ENCODE data around the gene SFXN4. TPM values are rescaled to one million over a fixed set of nuclear protein-coding genes. Genes with fewer than 3 reads are reported as not detected.
"Not testable (repeated sequence)": the region's sequence is repeated elsewhere in the genome, so short reads cannot be mapped to it uniquely, and the experiment has no call there.

SFXN4 gene
- total and polyA plus RNA-seq, 10 donors, result 13.3 to 68.3 (median 24.8) TPM

DNA sequence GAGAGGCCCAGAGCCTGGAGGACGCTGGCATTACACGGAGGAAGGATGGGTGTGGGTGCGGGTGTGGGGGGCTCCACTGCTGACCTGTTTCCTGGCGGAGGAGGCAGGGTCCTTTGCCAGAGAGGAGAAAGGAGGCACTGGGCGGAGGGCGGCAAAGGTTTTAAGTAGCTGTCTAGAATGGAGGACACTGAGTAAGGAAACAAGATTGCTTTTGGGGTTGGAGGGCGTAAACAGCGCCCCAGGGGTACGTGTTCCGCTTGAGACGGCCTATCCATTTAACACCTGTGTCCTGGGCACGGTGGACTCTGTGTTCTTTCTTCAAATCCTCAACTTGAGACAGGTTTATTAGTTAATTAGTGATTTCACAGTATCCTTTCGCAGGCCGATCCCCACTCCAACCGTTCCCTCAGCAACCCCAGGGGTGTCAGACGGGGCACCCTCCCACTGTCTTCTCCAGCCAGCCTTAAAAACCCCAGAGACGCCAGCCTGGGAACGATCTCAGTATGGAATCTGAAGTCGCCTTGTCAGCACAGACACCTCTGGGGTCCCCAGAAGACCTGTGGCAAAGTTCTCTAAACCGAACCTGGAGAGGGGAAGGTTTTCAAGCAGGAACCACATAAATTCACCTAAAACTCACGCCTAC is 24.8 kb downstream of the SFXN4 start:
- peaks cover 0 to 23% (median 10%) of the 10 kb centered on the region in 6 donors for H3K4me1 ChIP-seq
- WGBS, 5 donors, result 80 to 91% (median 85%) methylated on average over 21 of the region's 21 CpGs
- peaks cover 0 to 53% (median 14%) of the 10 kb centered on the region in 6 donors for H3K36me3 ChIP-seq

DNA sequence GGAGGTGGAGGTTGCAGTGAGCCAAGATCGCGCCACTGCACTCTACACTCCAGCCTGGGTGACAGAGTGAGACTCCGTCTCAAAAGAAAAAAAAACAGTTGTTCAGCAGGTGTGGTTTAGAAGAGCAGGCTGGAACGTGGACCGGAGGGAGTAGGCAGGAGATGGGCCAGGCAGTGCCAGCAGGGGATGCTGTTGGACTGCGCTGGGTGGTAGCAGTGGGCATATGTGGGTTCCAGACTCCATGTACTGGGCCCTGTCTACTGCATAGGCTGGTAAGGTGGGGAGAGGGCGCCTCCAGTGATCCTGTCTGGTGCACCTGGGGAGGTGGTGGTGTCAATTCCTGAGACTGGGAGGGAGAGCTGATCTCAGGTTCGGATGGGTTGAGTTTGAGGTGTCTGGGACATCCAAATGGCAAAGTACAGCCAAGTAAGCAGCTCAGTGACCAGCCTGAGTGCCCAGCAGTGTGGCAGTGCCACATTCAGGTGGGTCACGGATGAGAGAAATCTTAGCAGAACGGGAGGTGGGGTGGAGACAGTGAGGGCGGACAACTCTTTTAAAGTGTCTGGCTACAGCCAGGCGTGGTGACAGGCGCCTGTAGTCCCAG is 25.9 kb downstream of the SFXN4 start:
- peak; percentile 88 for DNase-seq
- Histone ChIP-seq H3K27ac (peak overlapping the region in 5 of 8 donors; percentile 7 to 71 (median 60)), H3K9me3 (no peaks in the 10 kb centered on the region), H3K27me3 (replicated peaks in 1 of 7) (no peaks in the 10 kb centered on the region), H3K4me1 (peaks cover 0 to 34% (median 15%) of the 10 kb centered on the region in 6 donors), H3K36me3 (peaks cover 0 to 46% (median 9%) of the 10 kb centered on the region in 6 donors), H3K4me3 (no peak overlapping the region)
- TF ChIP-seq CTCF (IDR thresholded peaks at IDR 0.05 in 8 of 11, conservative IDR thresholded peaks at IDR 0.05 in 3 of 11) (peak; percentile 18 to 72 (median 57)), POLR2AphosphoS5 (IDR thresholded peaks at IDR 0.05) (peak; percentile 41 to 42 (median 42)), POLR2A (IDR thresholded peaks at IDR 0.05) (no peak)
- intact Hi-C loops (cut with DNase I; ENCODE audit: low total_unique reads), result no loop called here
- 78 to 84% (median 81%) methylated on average over 13 of the region's 13 CpGs for WGBS, 5 donors

More for the DNA sequence above, 24.8 kb downstream of the SFXN4 start:
- no peak for TF ChIP-seq POLR2A (IDR thresholded peaks at IDR 0.05)
- TF ChIP-seq POLR2AphosphoS5 (IDR thresholded peaks at IDR 0.05), result no peak
- no peak for TF ChIP-seq CTCF (IDR thresholded peaks at IDR 0.05 in 8 of 11, conservative IDR thresholded peaks at IDR 0.05 in 3 of 11)
- peak overlapping the region in 5 of 8 donors; percentile 7 to 71 (median 60) for H3K27ac ChIP-seq
- H3K9me3 ChIP-seq, result no peaks in the 10 kb centered on the region
- no peaks in the 10 kb centered on the region for H3K27me3 ChIP-seq (replicated peaks in 1 of 7)
- DNase-seq, result no peak
- intact Hi-C loops (cut with DNase I; ENCODE audit: low total_unique reads), result no loop called here
- no peak overlapping the region for H3K4me3 ChIP-seq

GRCh38 chr10:119138346-119139306 is 26.9 kb downstream of the SFXN4 start:
- intact Hi-C loops (cut with DNase I; ENCODE audit: low total_unique reads), result no loop called here
- peaks cover 0 to 42% (median 19%) of the 10 kb centered on the region in 6 donors for H3K4me1 ChIP-seq
- no peak overlapping the region for H3K4me3 ChIP-seq
- DNase-seq, result peak; percentile 67
- H3K27me3 ChIP-seq (replicated peaks in 1 of 7), result no peaks in the 10 kb centered on the region
- H3K27ac ChIP-seq, result peak overlapping the region in 5 of 8 donors; percentile 55 to 71 (median 60)
- no peaks in the 10 kb centered on the region for H3K9me3 ChIP-seq
- WGBS, 5 donors, result 77 to 91% (median 86%) methylated on average over 15 to 16 of the region's 16 CpGs
- TF ChIP-seq POLR2AphosphoS5 (IDR thresholded peaks at IDR 0.05) (peak in 1 of 3 donors; percentile 13), POLR2A (IDR thresholded peaks at IDR 0.05) (no peak)
- H3K36me3 ChIP-seq, result peaks cover 0 to 46% (median 11%) of the 10 kb centered on the region in 6 donors

DNA sequence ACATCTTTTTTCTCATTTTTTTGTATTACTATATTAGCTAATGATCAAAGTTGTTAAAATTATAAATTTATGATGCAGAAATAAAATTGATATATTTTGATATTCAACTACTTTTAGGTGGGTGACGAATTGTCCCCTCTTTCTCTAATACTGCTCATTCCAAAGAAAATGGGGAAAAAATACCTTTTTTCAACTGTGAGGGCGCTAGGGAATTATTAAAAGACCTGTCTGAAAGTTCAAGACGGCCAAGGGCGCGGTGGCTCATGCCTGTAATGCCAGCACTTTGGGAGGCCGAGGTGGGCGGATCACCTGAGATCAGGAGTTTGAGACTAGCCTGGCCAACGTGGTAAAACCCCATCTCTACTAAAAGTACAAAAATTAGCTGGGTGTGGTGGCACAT is 27.6 kb downstream of the SFXN4 start:
- H3K9me3 ChIP-seq; H3K27me3 ChIP-seq (replicated peaks in 1 of 7); intact Hi-C loops (cut with DNase I; ENCODE audit: low total_unique reads); H3K4me3 ChIP-seq; DNase-seq: not testable (repeated sequence)
- Histone ChIP-seq H3K4me1 (peaks cover 0 to 50% (median 24%) of the 10 kb centered on the region in 6 donors), H3K27ac (peak overlapping the region in 5 of 8 donors; percentile 13 to 71 (median 60)), H3K36me3 (peaks cover 0 to 46% (median 18%) of the 10 kb centered on the region in 6 donors)
- WGBS, 5 donors, result 72 to 82% (median 81%) methylated on average over 8 of the region's 8 CpGs

Data from spleen (tissue), 11 donors.